Loucy (cell line): ENCODE measurements around the gene WHRN.

Experiments
- CTCF ChIP-seq: fragments of 200-600 bp; sonication (generic); conservative IDR thresholded peaks from 2 replicates; pipeline ENCODE4 v1.5.1; 2014; ENCODE audit warnings: mild to moderate bottlenecking, antibody characterized with exemption, low read length
- EZH2phosphoT487 ChIP-seq: fragments of 200-600 bp; IDR thresholded peaks from 2 replicates; pipeline ENCODE4 v1.6.1; 2018; ENCODE audit warnings: antibody characterized with exemption, mild to moderate bottlenecking, moderate library complexity, borderline replicate concordance

DNA sequence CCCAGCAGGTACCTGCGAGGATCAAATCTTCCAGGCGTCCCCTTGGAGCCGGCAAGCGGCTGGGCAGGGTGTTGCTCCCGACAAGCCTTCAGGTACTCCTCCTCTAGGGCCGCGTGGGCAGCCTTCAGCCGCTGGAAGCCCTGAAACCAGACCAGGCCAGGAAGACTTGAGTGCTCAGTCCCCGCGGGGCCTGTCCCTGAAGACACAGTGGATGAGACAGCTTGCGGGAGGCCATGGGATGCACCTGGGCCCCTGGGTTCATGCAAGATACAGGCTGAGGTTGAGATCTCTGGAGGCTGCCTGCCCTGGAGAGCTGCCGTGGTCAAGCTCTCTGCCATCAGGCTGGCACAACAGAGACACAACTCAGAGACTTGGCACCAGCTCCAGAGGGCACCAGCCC, 142.9 kb downstream of the WHRN start:
- TF ChIP-seq CTCF (no peak), EZH2phosphoT487 (no peak)
